ENCODE measurements around the gene ADAM12. TPM values are rescaled to one million over a fixed set of nuclear protein-coding genes. Genes with fewer than 3 reads are reported as not detected.

The ADAM12 gene
- total and polyA plus RNA-seq, 11 donors, result 0.04 to 11.2 (median 0.82) TPM; not detected in 1

- TF ChIP-seq POLR2A (IDR thresholded peaks at IDR 0.05), result no peak
- no peak for TF ChIP-seq CTCF (IDR thresholded peaks at IDR 0.05)
- H3K4me1 ChIP-seq, result no peaks in the 10 kb centered on the region
- intact Hi-C loops (cut with DNase I), result no loop called here
- H3K4me3 ChIP-seq, result no peak overlapping the region
- no peaks in the 10 kb centered on the region for H3K36me3 ChIP-seq
- H3K27ac ChIP-seq, result no peak overlapping the region
- H3K27me3 ChIP-seq, result no peaks in the 10 kb centered on the region
- no peaks in the 10 kb centered on the region for H3K9me3 ChIP-seq
- DNase-seq (no peak), ATAC-seq (no peak)
- 81 to 87% (median 84%) methylated on average over 7 of the region's 7 CpGs for WGBS, 4 donors
Measured at GRCh38 chr10:126124046-126124445, 264.2 kb downstream of the ADAM12 start.

- intact Hi-C loops (cut with DNase I), result no loop called here
- H3K4me3 ChIP-seq, result no peak overlapping the region
- no peaks in the 10 kb centered on the region for H3K9me3 ChIP-seq
- no peak for TF ChIP-seq CTCF (IDR thresholded peaks at IDR 0.05)
- TF ChIP-seq POLR2A (IDR thresholded peaks at IDR 0.05), result no peak
- H3K36me3 ChIP-seq, result no peaks in the 10 kb centered on the region
- 88 to 95% (median 91%) methylated on average over 10 of the region's 10 CpGs for WGBS, 4 donors
- no peak for ATAC-seq
- no peaks in the 10 kb centered on the region for H3K4me1 ChIP-seq
- no peaks in the 10 kb centered on the region for H3K27me3 ChIP-seq
- H3K27ac ChIP-seq, result no peak overlapping the region
- DNase-seq, result no peak
Measured at GRCh38 chr10:126123466-126123865, 264.8 kb downstream of the ADAM12 start.

- 47 to 54% (median 50%) methylated on average over 1 of the region's 1 CpG for WGBS, 4 donors
- ATAC-seq, result no peak
- H3K27me3 ChIP-seq, result no peaks in the 10 kb centered on the region
- H3K27ac ChIP-seq, result no peak overlapping the region
- H3K4me3 ChIP-seq, result no peak overlapping the region
- peaks cover 0 to under 1% (median 0%) of the 10 kb centered on the region in 12 donors for H3K9me3 ChIP-seq
- DNase-seq, result no peak
- intact Hi-C loops (cut with DNase I), result no loop called here
- TF ChIP-seq CTCF (IDR thresholded peaks at IDR 0.05) (no peak), POLR2A (IDR thresholded peaks at IDR 0.05) (no peak)
- H3K4me1 ChIP-seq, result no peaks in the 10 kb centered on the region
- no peaks in the 10 kb centered on the region for H3K36me3 ChIP-seq
Measured at GRCh38 chr10:126122881-126123280, 265.4 kb downstream of the ADAM12 start.

- 75 to 86% (median 81%) methylated on average over 3 of the region's 3 CpGs for WGBS, 4 donors
Measured at GRCh38 chr10:126119599-126119998, 268.7 kb downstream of the ADAM12 start.

More at GRCh38 chr10:126119599-126119998, 268.7 kb downstream of the ADAM12 start:
- TF ChIP-seq CTCF (IDR thresholded peaks at IDR 0.05) (no peak), POLR2A (IDR thresholded peaks at IDR 0.05) (no peak)
- no peaks in the 10 kb centered on the region for H3K36me3 ChIP-seq
- ATAC-seq, result no peak
- no peaks in the 10 kb centered on the region for H3K4me1 ChIP-seq
- peaks cover 0 to 15% (median 0%) of the 10 kb centered on the region in 12 donors for H3K9me3 ChIP-seq
- intact Hi-C loops (cut with DNase I), result no loop called here
- no peaks in the 10 kb centered on the region for H3K27me3 ChIP-seq
- H3K27ac ChIP-seq, result no peak overlapping the region
- DNase-seq, result no peak
- H3K4me3 ChIP-seq, result no peak overlapping the region
